Stimulated activated CD4-positive, alpha-beta T cell treated with anti-CD3 and anti-CD28 coated beads, Interleukin-4, amount 100 ng/mL, for 48 hours (primary cell): ENCODE measurements around the gene STT3A.

Experiments
- DNase-seq, 2 donors: peaks; one replicate each; pipeline ENCODE4 v3.0.0-alpha.2; 2020; ENCODE audit warnings: low read depth in 2 of 2

The STT3A gene

GRCh38 chr11:125663910-125664309, 71.3 kb downstream of the STT3A start:
- no peak for DNase-seq

- DNase-seq = no peak
These were observed 74.5 kb downstream of the STT3A start for GRCh38 chr11:125667151-125667550.

GRCh38 chr11:125670172-125670571, 77.5 kb downstream of the STT3A start:
- no peak for DNase-seq

- DNase-seq = no peak
These were observed 78.9 kb downstream of the STT3A start for GRCh38 chr11:125671561-125671960.
